Ramos (cell line): ENCODE results near the gene PWWP2B.
"Not testable (repeated sequence)": the region's sequence is repeated elsewhere in the genome, so short reads cannot be mapped to it uniquely, and the experiment has no call there.

Experiments used
- in situ Hi-C: fragments of 300-500 bp; cut with MboI; formaldehyde crosslinking; loops from one replicate; pipeline ENCODE4 v1.14.3; 2022; ENCODE audit warnings: low sequenced_read_pairs; ENCODE audit not compliant: unreplicated experiment

The PWWP2B gene

DNA sequence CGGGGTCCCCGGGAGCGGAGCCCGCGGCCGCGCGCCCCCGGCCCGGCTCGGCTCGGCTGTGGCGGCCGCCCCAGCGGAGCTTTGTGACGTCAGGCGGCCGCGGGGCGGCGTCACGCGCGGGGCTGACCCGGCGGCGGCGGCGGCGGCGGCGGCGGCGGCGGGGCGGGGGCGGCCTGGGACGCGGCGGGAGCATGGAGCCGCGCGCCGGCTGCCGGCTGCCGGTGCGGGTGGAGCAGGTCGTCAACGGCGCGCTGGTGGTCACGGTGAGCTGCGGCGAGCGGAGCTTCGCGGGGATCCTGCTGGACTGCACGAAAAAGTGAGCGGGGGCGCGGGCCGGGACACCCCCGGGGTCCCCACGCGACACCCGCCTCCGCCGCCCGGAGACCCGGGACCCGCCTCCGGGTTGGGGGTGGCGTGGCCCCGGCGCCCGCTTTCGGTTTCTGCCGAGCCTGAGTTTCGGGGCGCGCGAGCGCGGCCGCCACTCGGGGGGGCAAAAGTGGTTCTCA lies at the start of gene PWWP2B:
Gene PWWP2B, plus strand, starts transcription at position 165 of the 506 bp plus-strand sequence. Its CDS starts 27 bp downstream, at position 192.
- in situ Hi-C loops: no loop called here

DNA sequence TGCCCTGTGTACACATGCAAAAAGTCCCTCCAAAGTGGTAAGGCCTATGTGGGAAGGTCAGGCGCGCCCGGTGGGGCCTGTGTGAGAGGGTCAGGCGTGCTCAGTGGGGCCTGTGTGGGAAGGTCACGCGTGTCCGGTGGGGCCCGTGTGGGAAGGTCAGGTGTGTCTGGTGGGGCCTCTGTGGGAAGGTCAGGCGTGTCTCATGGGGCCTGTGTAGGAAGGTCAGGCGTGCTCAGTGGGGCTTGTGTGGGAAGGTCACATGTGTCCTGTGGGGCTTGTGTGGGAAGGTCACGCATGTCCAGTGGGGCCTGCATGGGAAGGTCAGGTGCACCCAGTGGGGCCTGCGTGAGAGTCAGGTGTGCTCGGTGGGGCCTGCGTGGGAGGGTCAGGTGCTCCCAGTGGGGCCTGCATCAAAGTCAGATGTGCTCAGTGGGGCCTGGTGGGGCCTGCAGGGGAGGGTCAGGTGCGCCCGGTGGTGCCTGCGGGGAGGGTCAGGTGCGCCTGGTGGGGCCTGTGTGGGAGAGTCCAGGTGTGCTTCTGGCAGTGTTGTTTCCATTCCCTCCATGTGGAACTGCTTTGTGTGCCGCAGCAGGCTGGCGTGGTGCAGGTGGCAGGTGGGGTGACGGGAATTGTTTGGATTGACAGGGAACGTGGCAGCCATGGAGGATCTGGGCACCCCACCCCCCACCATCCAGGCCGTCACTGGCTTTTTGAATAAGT lies 49.6 kb upstream of the PWWP2B start:
- in situ Hi-C loops: loop anchor here (10.0 kb wide), 1 partner anchor 123 kb away; no protein-coding TSS in a partner anchor

DNA sequence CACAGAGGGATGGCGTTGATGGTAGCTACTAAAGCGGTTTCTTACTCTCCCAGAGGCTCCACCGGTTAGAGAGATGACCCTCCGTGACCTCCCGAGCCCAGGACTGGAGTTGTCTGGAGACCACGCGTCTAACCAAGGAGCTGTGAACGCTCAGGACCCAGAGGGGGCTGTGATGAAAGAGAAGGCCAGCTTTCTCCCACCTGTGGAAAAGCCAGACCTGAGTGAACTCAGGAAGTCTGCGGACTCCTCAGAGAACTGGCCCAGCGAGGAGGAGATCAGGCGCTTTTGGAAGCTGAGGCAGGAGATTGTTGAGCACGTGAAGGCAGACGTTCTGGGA lies 49.1 kb upstream of the PWWP2B start:
- in situ Hi-C loops: loop anchor here (10.0 kb wide), 1 partner anchor 123 kb away; no protein-coding TSS in a partner anchor

DNA sequence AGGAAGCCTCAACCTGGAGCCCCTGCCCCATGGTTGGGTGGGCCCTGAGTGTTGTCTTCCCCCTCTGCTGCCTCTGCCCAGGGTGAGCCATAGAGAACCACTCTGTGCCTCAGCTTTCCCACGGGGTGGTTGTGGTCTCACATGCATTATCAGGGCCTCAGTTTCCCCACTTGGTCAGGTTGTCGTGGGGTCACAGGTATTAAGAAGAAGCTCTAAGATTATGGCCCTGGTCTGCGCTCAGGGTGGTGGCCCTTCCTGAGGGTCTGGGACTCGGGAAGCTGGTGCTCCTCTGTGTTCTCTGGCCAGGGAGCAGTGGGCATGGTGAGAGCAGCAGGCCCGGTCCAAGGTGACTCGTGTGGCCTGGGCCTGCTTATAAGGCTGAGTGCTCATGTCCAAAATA lies 47.2 kb upstream of the PWWP2B start:
- in situ Hi-C loops: loop anchor here (10.0 kb wide), 1 partner anchor 125 kb away; no protein-coding TSS in a partner anchor

DNA sequence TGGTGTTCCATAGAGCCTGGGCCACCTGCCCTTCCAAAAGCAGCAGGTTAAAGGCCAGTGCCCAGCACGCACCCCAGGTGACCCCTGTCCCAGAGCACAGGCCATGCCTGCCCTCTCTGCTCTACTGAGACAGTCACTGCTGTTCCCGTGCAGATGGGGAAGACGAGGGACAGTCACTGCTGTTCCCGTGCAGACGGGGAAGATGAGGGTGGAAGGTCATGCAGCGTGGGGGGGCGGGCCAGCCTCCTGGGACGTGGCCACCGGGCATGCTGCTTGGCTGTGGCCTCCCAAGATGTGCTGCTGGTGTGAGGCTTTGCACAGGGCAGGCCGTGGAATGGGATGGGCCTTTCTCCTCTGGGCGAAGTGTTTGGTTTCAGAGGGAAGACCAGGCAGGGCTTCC lies 46.6 kb upstream of the PWWP2B start:
- in situ Hi-C loops: no loop called here

DNA sequence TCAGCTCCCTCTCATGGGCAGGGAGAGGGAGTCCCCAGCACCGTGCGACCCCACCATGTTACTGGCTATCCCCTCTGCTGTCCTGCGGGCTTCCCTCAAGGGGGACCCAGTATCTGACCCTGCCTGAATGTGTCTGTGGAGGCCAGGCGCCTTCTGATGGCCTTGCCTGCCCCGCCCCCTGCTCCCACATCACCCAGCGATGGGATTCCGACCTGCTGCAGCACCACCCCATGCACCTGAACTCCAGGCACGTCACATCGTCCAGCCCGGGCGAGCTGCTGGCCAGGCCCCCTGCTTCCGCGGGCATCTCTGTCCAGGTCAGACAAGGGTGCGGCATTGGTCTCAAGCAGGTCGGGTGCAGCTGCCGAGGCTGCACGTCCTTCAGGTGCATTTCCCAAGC lies 46.1 kb upstream of the PWWP2B start:
- in situ Hi-C loops: no loop called here

DNA sequence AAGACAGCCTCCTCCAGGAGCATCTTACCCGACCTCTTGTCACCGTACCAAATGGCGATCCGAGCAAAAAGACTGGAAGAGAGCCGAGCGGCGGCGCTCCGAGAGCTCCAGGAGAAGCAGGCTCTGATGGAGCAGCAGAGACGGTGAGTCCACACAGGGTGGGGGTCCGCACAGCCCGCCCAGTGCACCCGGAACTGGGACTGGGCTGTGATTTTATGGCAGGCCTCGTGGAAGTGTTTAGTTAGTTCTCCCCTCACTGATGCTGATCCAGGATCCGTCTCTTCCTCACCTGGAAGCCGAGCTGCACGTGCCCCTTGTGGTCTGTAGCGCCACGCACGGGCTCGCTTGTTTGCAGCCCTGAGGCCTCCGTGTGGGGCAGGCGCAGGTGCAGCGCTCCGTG lies 45.4 kb upstream of the PWWP2B start:
- in situ Hi-C loops: no loop called here

DNA sequence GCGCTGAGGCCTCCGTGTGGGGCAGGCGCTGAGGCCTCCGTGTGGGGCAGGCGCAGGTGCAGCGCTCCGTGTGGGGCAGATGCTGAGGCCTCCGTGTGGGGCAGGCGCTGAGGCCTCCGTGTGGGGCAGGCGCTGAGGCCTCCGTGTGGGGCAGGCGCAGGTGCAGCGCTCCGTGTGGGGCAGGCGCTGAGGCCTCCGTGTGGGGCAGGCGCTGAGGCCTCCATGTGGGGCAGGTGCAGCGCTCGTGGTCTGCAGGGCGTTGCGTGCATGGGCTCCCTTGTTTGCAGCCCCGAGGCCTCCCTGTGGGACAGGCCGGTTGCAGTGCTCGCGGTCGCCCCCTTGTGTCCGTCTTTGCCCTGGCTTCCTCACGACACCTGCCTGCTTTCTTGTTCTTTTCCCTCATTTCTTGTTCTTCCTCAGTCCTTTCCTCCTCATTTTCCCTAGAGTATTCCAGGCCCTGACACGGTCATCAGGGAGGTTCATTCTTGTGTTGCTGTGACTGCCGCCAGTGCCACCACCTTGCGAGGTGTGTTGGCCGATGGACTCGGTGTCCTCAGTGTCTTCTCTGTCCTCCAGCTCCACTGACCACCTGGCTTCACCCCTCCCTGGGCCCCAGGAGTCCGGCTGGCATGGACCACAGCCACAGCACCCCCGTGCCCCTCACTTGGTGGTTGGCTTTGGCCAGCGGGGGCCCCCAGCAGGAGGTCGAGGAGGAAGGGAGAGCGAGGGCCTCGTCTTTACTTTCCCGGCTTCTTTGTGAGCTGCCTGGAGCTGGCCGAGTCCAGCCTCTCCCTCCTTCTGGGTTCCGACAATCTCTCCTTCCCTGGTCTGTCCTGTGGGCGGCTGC lies 44.3 kb upstream of the PWWP2B start:
- in situ Hi-C loops: not testable (repeated sequence)

DNA sequence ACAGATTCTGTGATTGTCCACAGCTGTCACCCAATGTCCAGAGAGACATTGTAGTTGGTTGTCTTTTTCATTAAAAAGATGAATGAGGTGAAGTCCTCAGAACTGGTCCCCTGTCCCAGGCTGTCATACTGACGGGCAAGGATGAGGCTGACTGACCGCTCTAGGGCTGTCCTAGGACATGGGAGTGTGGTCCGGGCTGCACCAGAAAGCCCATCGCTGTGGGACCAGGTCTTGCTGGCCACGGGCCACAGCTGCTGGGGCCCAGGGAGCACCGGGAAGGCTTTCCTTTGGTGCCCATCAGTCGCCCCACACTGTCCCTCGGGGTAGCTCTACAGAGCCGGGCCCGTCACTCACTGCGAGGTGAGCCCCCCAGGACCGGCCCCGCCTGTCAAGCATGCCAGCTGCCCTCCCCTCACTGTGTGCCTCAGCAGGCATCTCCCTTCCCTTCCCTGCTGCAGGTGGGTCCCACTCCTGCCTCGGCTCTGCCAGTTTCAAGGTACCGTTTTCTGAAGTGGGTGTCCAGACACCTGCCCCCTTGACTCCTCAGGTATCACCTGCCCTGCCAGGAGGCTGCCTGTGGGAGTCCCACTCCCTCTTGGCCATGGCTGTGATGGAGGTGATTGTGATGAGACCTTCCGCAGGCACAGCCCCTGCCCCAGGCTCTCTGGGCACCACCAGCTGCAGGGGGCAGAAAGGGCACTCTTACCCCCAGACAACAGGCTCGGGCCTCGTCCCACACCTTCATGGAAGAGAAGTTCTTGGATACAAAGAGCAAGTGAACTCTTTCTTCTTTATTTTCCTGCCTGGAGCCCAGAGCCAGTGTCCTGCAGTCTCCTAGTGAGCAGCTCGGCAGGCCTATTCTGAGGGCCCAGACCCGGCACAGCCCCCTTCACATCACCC lies 43.3 kb upstream of the PWWP2B start:
- in situ Hi-C loops: no loop called here

DNA sequence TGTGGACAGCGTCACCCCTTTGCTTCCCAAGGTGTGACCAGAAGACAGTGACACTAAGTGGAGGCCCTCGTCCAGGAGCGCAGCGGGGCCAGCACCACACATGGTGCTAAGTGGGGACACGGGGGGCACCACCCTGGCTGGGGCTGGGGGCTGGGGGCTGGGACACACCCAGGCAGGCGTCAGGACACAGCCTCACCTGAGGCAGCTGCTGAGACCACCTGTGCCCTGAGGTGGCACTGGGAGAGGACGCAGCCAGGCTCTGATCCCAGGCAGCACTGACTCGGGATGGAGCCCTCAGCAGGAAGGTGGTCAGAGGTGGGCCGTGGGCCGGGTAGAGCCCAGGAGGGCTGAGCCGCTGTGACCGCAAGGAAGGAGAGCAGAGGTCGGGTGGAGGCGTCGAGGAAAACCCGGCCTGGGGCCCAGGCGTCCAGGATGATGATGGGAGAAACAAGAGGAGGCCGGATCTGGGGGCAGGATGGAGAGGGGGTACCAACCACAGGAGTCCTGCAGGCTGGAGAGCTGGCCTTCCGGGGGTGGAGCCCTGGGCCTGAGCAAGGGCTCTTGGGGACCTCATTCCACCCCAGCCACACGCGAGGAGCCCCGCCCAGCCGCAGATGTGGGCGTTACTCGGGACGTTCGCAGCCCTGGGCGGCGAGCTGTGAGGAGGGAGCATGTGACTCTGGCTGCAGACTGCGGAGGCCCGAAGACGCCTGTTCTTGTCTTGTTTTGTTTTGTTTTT lies 42.5 kb upstream of the PWWP2B start:
- in situ Hi-C loops: no loop called here

DNA sequence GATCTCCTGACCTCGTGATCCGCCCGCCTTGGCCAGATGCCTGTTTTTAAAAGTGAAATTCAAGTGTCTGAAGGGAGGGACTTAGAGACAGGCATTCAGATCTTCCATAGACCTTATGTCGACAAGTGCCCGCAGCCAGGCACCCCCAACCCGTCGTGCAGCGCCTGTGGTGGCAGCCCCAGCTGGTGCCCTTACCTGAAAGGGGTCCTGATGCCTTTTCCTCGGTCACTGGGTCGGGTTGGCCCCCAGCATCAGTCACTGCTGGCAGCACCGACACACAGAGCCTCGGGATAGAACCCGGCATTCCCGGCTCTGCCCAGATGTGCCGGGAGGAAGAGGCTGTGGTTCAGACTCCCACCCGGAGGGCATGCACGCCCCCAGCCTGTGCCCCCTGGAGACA lies 41.7 kb upstream of the PWWP2B start:
- in situ Hi-C loops: no loop called here

DNA sequence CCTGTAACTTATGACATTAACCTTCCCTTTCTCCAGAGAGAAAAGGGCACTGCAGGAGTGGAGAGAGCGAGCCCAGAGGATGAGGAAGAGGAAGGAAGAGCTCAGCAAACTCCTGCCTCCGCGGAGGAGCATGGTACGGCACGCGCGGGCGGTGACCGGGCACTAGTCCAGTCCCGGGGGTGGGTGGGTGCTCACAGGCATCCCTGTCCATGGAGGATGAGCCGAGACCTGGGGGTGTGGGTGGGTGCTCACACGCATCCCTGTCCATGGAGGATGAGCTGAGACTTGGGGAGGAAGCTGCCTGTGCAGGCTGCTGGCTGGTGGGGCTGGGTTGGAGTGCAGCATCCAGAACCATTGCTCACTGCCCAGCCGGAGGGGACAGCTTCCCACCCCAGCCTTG lies 41.2 kb upstream of the PWWP2B start:
- in situ Hi-C loops: no loop called here

DNA sequence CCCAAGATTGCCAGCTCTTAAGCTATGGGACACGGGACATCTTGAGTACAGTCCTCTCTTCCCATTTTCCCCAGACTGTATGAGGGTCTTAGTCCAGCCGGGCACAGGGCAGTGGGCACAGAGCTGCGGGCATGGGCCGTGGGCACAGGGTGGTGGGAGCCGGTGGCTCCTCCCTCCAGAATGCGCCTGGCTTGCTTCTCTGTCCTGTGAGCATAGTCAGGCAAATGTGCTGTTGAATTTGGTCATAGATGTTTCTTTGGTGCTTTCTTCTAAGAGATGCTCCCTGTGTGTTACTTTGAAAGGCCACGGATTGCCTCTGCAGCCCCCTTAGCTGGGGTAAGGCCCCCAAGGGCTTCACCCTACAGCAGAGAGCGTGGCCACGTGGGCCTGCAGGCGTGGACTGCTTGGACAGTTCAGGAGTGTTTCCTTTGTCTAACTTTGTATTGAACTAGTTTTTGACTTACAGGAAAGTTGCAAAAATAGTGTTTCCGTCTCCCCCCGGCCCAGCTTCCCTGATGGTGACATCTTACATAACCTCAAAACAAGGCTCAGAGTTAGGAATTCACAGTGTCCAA lies 40.3 kb upstream of the PWWP2B start:
- in situ Hi-C loops: no loop called here

DNA sequence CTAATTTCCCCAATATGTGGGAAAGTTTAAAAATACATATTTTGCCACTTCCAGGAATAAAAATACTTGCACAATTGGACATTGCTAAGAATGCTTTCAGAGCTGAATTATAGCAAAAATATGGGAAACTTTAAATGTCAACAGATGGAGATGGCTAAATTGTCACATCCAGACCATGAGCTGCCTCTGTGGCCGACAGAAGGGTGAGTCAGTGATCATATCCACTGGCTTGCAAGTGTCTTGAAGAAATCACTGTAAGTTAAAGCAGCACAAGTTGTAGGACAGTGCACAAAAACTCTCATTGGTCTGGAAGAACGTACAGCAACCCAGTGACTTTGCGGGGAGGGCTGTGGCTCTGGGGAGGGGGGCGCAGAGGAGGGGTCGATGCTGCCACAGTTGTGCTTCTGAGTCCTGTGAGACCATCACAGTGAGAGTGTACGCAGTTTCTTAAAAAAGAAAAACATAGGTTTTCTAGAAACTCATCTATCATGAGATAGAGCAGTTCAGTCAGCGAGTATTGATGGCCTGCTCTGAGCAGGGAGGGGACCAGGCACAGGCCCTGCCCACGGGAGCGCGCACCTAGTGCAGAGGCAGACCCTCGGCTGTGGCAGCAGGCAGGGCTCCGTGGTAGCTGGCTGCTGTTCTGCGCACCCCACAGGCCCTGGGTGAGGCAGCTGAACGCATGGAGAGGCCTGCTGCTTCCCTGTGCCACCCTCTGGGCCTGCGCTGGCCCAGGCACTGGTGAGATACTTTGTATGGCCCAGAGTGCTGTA lies 39.5 kb upstream of the PWWP2B start:
- in situ Hi-C loops: no loop called here

DNA sequence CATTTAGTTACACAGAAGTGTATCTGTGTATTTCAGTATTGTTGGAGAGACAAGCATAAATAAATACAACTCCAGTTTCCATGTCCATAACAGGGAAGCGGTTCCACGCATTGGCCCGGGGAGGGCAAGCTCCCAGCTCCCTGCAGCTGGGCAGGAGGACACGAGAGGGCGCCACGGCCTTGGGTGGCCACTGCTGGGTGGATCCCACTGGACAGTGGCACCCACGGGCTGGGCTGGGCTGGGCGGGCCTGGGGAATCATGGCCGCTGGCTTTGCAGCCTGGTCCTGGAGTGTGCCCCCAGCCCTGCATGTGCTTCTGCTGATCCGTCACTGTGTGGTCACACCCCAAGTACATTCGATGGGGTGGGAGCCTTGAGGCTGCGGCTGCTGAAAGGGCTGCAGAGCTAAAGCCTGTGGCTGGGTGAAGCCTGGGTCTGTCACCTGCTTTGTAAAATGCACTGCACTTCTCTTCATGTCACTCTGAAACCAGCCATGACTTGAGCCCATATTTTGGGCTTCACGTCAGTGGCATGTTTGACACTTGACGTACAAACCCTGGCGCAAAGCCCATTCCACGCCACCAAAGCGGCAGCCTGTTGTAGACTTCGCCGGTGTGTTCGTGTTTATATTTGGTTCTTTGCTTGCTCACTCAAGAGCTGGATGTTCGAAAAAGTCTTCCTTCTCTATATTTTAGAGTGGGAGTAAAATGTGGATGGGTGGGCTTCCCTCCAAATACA lies 37.5 kb upstream of the PWWP2B start:
- in situ Hi-C loops: no loop called here

DNA sequence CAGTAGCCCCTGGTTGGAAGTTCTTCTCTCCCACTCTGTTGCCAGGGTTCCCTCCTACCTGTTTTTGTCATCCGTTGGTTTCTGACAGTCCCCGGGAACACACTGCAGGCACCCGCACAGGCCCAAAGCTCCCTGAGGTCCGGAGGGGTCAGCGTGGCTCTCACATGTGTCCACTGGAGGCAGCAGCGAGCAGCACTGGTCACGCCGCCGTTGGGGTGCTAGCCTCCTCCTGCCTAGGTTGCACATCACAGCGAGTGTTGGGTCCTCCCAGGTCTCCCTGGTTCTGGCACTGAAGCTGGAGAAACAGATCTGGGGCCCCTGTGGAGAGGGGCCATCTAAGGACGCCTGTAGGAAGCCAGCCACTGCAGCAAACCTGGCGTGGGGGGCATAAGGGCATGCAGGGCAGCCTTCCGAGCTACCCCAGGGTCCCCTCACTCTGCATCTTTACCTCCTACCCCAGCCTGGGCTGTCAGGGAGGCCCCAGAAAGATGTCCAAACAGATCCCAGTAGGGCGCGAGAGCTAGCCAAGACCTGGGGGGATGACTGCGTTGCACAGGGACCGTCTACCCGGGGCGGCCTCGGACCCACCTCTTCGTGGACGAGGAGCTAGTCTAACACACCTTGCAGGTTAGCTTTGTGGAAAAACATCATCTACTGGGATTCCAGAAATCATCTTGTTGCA lies 36.1 kb upstream of the PWWP2B start:
- in situ Hi-C loops: no loop called here

DNA sequence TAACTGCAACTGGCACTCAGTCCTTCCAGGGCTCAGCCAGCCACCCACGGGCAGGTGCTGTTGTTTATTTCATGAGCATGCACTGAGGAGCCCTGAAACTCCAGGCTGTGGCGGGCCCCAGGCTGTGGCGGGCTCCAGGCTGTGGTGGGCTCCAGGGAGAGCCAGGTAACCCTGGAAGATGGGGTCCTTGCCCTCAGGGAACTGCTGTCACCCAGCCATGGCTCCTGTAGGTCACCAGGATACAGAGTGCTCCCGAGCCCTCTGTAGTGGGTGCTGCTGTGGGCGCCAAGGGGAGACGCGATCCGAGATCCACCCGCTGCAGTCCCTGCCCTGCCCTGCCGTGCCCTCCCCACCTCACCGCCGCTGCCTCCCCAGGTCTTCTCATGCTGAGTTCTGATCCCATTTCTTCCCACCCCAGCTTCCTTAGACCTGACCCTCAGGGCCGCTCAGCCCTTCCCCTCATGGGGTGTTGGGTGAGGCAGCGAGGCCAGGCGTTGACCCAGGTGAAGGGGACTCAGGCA lies 35.4 kb upstream of the PWWP2B start:
- in situ Hi-C loops: no loop called here
